Osteocyte (in vitro differentiated cells): Measurements from ENCODE around the gene SPRY1. TPM values are rescaled to one million over a fixed set of nuclear protein-coding genes. Genes with fewer than 3 reads are reported as not detected.

Source experiments
- DNase-seq: peaks from one replicate; pipeline ENCODE4 v3.0.0; 2021; ENCODE audit warnings: mixed read lengths; ENCODE audit not compliant: unreplicated experiment; ENCODE audit errors: extremely low spot score
- H3K27ac Mint-ChIP-seq: one replicate; pipeline ENCODE4 v1.8.0; 2021; ENCODE audit warnings: mild to moderate bottlenecking, mixed read lengths; ENCODE audit not compliant: unreplicated experiment
- H3K27me3 Mint-ChIP-seq: one replicate; pipeline ENCODE4 v1.8.0; 2021; ENCODE audit warnings: mixed read lengths; ENCODE audit not compliant: unreplicated experiment
- H3K36me3 Mint-ChIP-seq: one replicate; pipeline ENCODE4 v1.8.0; 2021; ENCODE audit warnings: mixed read lengths; ENCODE audit not compliant: unreplicated experiment
- H3K4me1 Mint-ChIP-seq: one replicate; pipeline ENCODE4 v1.8.0; 2021; ENCODE audit warnings: mixed read lengths; ENCODE audit not compliant: unreplicated experiment
- H3K4me3 Mint-ChIP-seq: one replicate; pipeline ENCODE4 v1.8.0; 2021; ENCODE audit warnings: mild to moderate bottlenecking, moderate library complexity, mixed read lengths; ENCODE audit not compliant: unreplicated experiment
- H3K9me3 Mint-ChIP-seq: one replicate; pipeline ENCODE4 v1.8.0; 2021; ENCODE audit warnings: mixed read lengths; ENCODE audit not compliant: unreplicated experiment
- CTCF ChIP-seq: fragments of 200-600 bp; sonication (generic); IDR thresholded peaks from 2 replicates; pipeline ENCODE4 v1.5.0; 2021; ENCODE audit warnings: antibody characterized with exemption, mild to moderate bottlenecking, moderate library complexity
- total RNA-seq: library from RNA; stranded (reverse); gene quantifications from 2 replicates; pipeline ENCODE4 v1.2.1, GENCODE V29; 2021

SPRY1 gene
- total RNA-seq, 1 donor from 2014 or later, result 51.7 TPM

- peaks cover 37% of the 10 kb centered on the region for H3K4me1 Mint-ChIP-seq
- H3K36me3 Mint-ChIP-seq, result no peaks in the 10 kb centered on the region
- H3K27ac Mint-ChIP-seq, result no peak overlapping the region
- DNase-seq, result no peak
- no peaks in the 10 kb centered on the region for H3K9me3 Mint-ChIP-seq
- no peak overlapping the region for H3K4me3 Mint-ChIP-seq
- TF ChIP-seq CTCF, result no peak
- peaks cover 9% of the 10 kb centered on the region for H3K27me3 Mint-ChIP-seq
Measured at GRCh38 chr4:123421227-123421936, 24.8 kb downstream of the SPRY1 start.

GRCh38 chr4:123421937-123422781 lies 25.6 kb downstream of the SPRY1 start:
- no peak overlapping the region for H3K4me3 Mint-ChIP-seq
- no peak overlapping the region for H3K27ac Mint-ChIP-seq
- H3K9me3 Mint-ChIP-seq, result peaks cover 6% of the 10 kb centered on the region
- peaks cover 30% of the 10 kb centered on the region for H3K4me1 Mint-ChIP-seq
- DNase-seq, result no peak
- H3K27me3 Mint-ChIP-seq, result peaks cover 9% of the 10 kb centered on the region
- TF ChIP-seq CTCF, result no peak
- H3K36me3 Mint-ChIP-seq, result no peaks in the 10 kb centered on the region

DNA sequence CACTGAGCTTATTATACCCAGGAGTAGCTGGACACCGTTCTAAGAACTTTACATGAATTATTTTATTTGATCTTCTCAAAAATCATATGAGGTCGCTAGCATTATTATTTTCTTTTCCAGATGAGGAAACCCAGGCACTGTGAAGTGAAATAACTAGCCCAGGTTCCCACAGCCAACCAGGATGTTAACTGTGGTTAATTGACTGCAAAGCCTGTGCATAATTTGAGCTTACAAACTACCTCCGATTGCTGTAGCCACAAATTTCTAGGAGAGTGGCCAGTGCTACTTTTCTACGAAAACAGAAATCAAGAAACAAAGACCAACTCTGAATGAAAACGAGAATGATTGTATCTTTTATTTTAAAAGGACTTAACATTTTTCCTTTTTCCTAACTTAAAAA lies 27.2 kb downstream of the SPRY1 start:
- no peak overlapping the region for H3K27ac Mint-ChIP-seq
- H3K27me3 Mint-ChIP-seq, result peaks cover 9% of the 10 kb centered on the region
- H3K4me3 Mint-ChIP-seq, result no peak overlapping the region
- no peak for DNase-seq
- peaks cover 6% of the 10 kb centered on the region for H3K9me3 Mint-ChIP-seq
- H3K36me3 Mint-ChIP-seq, result peaks cover 4% of the 10 kb centered on the region
- H3K4me1 Mint-ChIP-seq, result peaks cover 14% of the 10 kb centered on the region
- TF ChIP-seq CTCF, result no peak

DNA sequence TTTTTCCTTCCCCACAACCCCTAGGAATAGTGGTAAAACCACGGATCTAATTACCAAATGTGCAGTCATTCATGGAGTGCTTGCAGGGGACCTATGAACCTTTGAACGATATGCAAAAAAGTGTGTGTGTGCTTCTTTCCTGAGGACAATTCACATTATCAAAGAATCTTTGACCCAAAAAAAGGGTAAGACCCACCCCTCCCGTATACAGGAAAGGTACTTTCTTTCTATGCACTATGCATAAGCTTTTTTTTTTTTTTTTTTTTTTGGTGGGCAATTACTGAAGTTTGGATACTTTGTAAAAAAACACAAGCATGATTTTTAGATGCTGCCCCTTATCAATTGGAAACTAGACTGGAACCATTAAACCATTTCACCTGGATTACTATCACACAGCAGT lies 31.4 kb downstream of the SPRY1 start:
- Mint-ChIP-seq H3K4me3 (no peak overlapping the region), H3K9me3 (peaks cover 6% of the 10 kb centered on the region), H3K27ac (no peak overlapping the region)

More for the DNA sequence above, 31.4 kb downstream of the SPRY1 start:
- Mint-ChIP-seq H3K4me1 (no peaks in the 10 kb centered on the region), H3K36me3 (peaks cover 4% of the 10 kb centered on the region), H3K27me3 (peaks cover 12% of the 10 kb centered on the region)
- DNase-seq, result no peak
- no peak for TF ChIP-seq CTCF
